ENCODE measurements around the gene RNF20. TPM values are rescaled to one million over a fixed set of nuclear protein-coding genes. Genes with fewer than 3 reads are reported as not detected.

The RNF20 gene
- total and polyA plus RNA-seq, 2 of the 13 experiments (the other 11 are each of a cell fraction or from before 2014, with no cell fraction given), result 12.7 to 37.6 TPM

Small RNA genes within 50 kb of the gene (small RNA-seq; reads per million reads assigned to genes)
- gene AL353621.1 (ENCODE audit: insufficient read depth in 2 of 3, insufficient read length in 3 of 3, low read depth in 2 of 3, low replicate concordance in 1 of 3), result 0 reads per million in 3 experiments

Other genes with a start within 250 kb of the RNF20 start
- 0.71 and 1.0 TPM in 2 replicates for gene BAAT, start 148.8 kb upstream of the RNF20 start, total RNA-seq (2016; rRNA removed; fragmentation: Illumina TruSeq; extraction: Trizol)
- gene BAAT, start 148.8 kb upstream of the RNF20 start, polyA plus RNA-seq (2011; rRNA removed), result 7.9 and 11.2 TPM in 2 replicates
- 70.0 and 107 TPM in 2 replicates for gene MRPL50, start 135.2 kb upstream of the RNF20 start, total RNA-seq (2016; rRNA removed; fragmentation: Illumina TruSeq; extraction: Trizol)
- 30.0 and 37.1 TPM in 2 replicates for gene MRPL50, start 135.2 kb upstream of the RNF20 start, polyA plus RNA-seq (2011; rRNA removed)
- gene ZNF189, start 135.0 kb upstream of the RNF20 start, total RNA-seq (2016; rRNA removed; fragmentation: Illumina TruSeq; extraction: Trizol), result 50.0 and 65.4 TPM in 2 replicates
- gene ZNF189, start 135.0 kb upstream of the RNF20 start, polyA plus RNA-seq (2011; rRNA removed), result 7.9 and 8.4 TPM in 2 replicates
- gene ALDOB, start 98.1 kb upstream of the RNF20 start, total RNA-seq (2016; rRNA removed; fragmentation: Illumina TruSeq; extraction: Trizol), result 0.97 and 1.1 TPM in 2 replicates
- gene ALDOB, start 98.1 kb upstream of the RNF20 start, polyA plus RNA-seq (2011; rRNA removed), result 0.29 and 0.84 TPM in 2 replicates
- gene PPP3R2, start 61.1 kb downstream of the RNF20 start, total RNA-seq (2016; rRNA removed; fragmentation: Illumina TruSeq; extraction: Trizol), result not detected in 2 replicates
- not detected in 2 replicates for gene PPP3R2, start 61.1 kb downstream of the RNF20 start, polyA plus RNA-seq (2011; rRNA removed)
- not detected in 2 replicates for gene GRIN3A, start 204.8 kb downstream of the RNF20 start, total RNA-seq (2016; rRNA removed; fragmentation: Illumina TruSeq; extraction: Trizol)
- gene GRIN3A, start 204.8 kb downstream of the RNF20 start, polyA plus RNA-seq (2011; rRNA removed), result not detected in 2 replicates

All from HepG2 (cell line).